SIG-M5 treated with dmso at 0.1 percent for 504 hours (cell line): ENCODE data around the gene ITGAD.
A peak's percentile ranks its signal among the peaks of the same experiment; 100 is the strongest.

Source experiments
- DNase-seq: peaks from one replicate; lab custom pipeline; 2025; ENCODE audit not compliant: unreplicated experiment; lab: John Stamatoyannopoulos, UW

ITGAD gene

GRCh38 chr16:31458844-31459686 is 65.9 kb downstream of the ITGAD start, which contains the start of gene ARMC5:
Gene ARMC5 (plus strand): TSS chr16:31459501. CDS start chr16:31459525, 24 bp downstream.
- peak; percentile 97 for DNase-seq

- DNase-seq, result peak; percentile 97
Observed at GRCh38 chr16:31459687-31460581, 66.8 kb downstream of the ITGAD start.

GRCh38 chr16:31460582-31461002 is 67.5 kb downstream of the ITGAD start:
- peak; percentile 58 for DNase-seq

- DNase-seq, result no peak
Observed at GRCh38 chr16:31461201-31461920, 68.2 kb downstream of the ITGAD start.

GRCh38 chr16:31461921-31462804 is 69.0 kb downstream of the ITGAD start:
- no peak for DNase-seq

GRCh38 chr16:31464348-31464769 is 71.2 kb downstream of the ITGAD start:
- DNase-seq, result no peak

- no peak for DNase-seq
Observed at GRCh38 chr16:31464781-31465260, 71.7 kb downstream of the ITGAD start.

- no peak for DNase-seq
Observed at GRCh38 chr16:31465788-31466370, 72.7 kb downstream of the ITGAD start.

GRCh38 chr16:31466381-31466841 is 73.3 kb downstream of the ITGAD start:
- DNase-seq, result no peak

GRCh38 chr16:31467151-31467773 is 74.1 kb downstream of the ITGAD start:
- DNase-seq, result peak; percentile 25

- no peak for DNase-seq
Observed at GRCh38 chr16:31467858-31468257, 74.7 kb downstream of the ITGAD start.

GRCh38 chr16:31470615-31471014 is 77.5 kb downstream of the ITGAD start:
- no peak for DNase-seq

- DNase-seq, result no peak
Observed at GRCh38 chr16:31471241-31471874, 78.2 kb downstream of the ITGAD start.

GRCh38 chr16:31471875-31472708 is 79.0 kb downstream of the ITGAD start, which contains the start of gene TGFB1I1:
Gene TGFB1I1 (plus strand): TSS chr16:31472152. CDS start chr16:31472189, 37 bp downstream.
- DNase-seq, result no peak

- DNase-seq, result no peak
Observed at GRCh38 chr16:31472709-31473203, 79.6 kb downstream of the ITGAD start.

- no peak for DNase-seq
Observed at GRCh38 chr16:31473264-31473984, 80.3 kb downstream of the ITGAD start.
